Calu3 (cell line): ENCODE data around the gene KRAS. TPM values are rescaled to one million over a fixed set of nuclear protein-coding genes. Genes with fewer than 3 reads are reported as not detected.

ENCODE experiments used
- BruUV-seq: library from RNA; stranded (reverse); fragments of 400-500 nt; replicated peaks from 2 replicates; lab custom pipeline; 2021; lab: Mats Ljungman, UMichigan
- CTCF ChIA-PET: fragments of 300-600 bp; sonication (Branson Sonifier 250); formaldehyde crosslinking; loops from one replicate; lab custom pipeline; 2022; ENCODE audit warnings: antibody characterized with exemption; lab: Charles Lee
- DNase-seq: peaks from one replicate; pipeline ENCODE4 v3.0.0; 2022
- H3K27ac Mint-ChIP-seq: one replicate; pipeline ENCODE4 v1.8.0; 2022; ENCODE audit warnings: mixed read lengths; ENCODE audit not compliant: unreplicated experiment
- H3K27me3 Mint-ChIP-seq: one replicate; pipeline ENCODE4 v1.8.0; 2022; ENCODE audit warnings: mixed read lengths; ENCODE audit not compliant: unreplicated experiment
- H3K36me3 Mint-ChIP-seq: one replicate; pipeline ENCODE4 v1.8.0; 2022; ENCODE audit warnings: mild to moderate bottlenecking, moderate library complexity, mixed read lengths; ENCODE audit not compliant: insufficient read depth, unreplicated experiment
- H3K4me1 Mint-ChIP-seq: one replicate; pipeline ENCODE4 v1.8.0; 2022; ENCODE audit warnings: mild to moderate bottlenecking, low read depth, mixed read lengths; ENCODE audit not compliant: unreplicated experiment
- H3K4me3 Mint-ChIP-seq: one replicate; pipeline ENCODE4 v1.8.0; 2022; ENCODE audit warnings: mild to moderate bottlenecking, low read depth, moderate library complexity, mixed read lengths; ENCODE audit not compliant: unreplicated experiment
- H3K9me3 Mint-ChIP-seq: one replicate; pipeline ENCODE4 v1.8.0; 2022; ENCODE audit warnings: low read depth, mixed read lengths; ENCODE audit not compliant: unreplicated experiment
- CTCF ChIP-seq: fragments of 200-600 bp; IDR thresholded peaks from one replicate; pipeline ENCODE4 v1.8.0; 2022; ENCODE audit warnings: antibody characterized with exemption; ENCODE audit not compliant: unreplicated experiment
- intact Hi-C: fragments of 100-400 bp; cut with micrococcal nuclease; formaldehyde crosslinking; loops from one replicate; pipeline ENCODE4 v1.10.0; 2022; ENCODE audit not compliant: unreplicated experiment
- total RNA-seq: library from RNA; stranded (reverse); gene quantifications from 2 replicates; pipeline ENCODE4 v1.2.3, GENCODE V29; 2022

Gene KRAS
- total RNA-seq, 1 experiment from 2014 or later = 35.2 TPM

GRCh38 chr12:25287610-25288009 is 36.9 kb upstream of the KRAS start:
- H3K36me3 Mint-ChIP-seq = no peaks in the 10 kb centered on the region
- H3K27me3 Mint-ChIP-seq = no peaks in the 10 kb centered on the region
- no peak overlapping the region for H3K27ac Mint-ChIP-seq
- CTCF ChIA-PET = interaction anchor here (0.6 kb wide), 1 partner anchor 676 kb away, joined by 4 read pairs; no protein-coding TSS in a partner anchor
- DNase-seq = no peak
- no peaks in the 10 kb centered on the region for H3K9me3 Mint-ChIP-seq
- no peak overlapping the region for H3K4me3 Mint-ChIP-seq
- no peaks in the 10 kb centered on the region for H3K4me1 Mint-ChIP-seq
- intact Hi-C loops = no loop called here
- no peak for TF ChIP-seq CTCF
- no TSS peak for BruUV-seq

GRCh38 chr12:25286837-25287236 is 36.1 kb upstream of the KRAS start:
- Mint-ChIP-seq H3K27me3 (no peaks in the 10 kb centered on the region), H3K27ac (no peak overlapping the region), H3K4me3 (no peak overlapping the region), H3K4me1 (no peaks in the 10 kb centered on the region), H3K36me3 (no peaks in the 10 kb centered on the region), H3K9me3 (no peaks in the 10 kb centered on the region)
- no peak for DNase-seq
- no TSS peak for BruUV-seq
- intact Hi-C loops = no loop called here
- CTCF ChIA-PET = interaction anchor here (0.6 kb wide), 1 partner anchor 675 kb away, joined by 4 read pairs; no protein-coding TSS in a partner anchor
- no peak for TF ChIP-seq CTCF

- DNase-seq = no peak
- no TSS peak for BruUV-seq
- no peak overlapping the region for H3K4me3 Mint-ChIP-seq
- CTCF ChIA-PET = no interaction called here
- intact Hi-C loops = no loop called here
- TF ChIP-seq CTCF = no peak
- no peak overlapping the region for H3K27ac Mint-ChIP-seq
- H3K27me3 Mint-ChIP-seq = no peaks in the 10 kb centered on the region
- no peaks in the 10 kb centered on the region for H3K9me3 Mint-ChIP-seq
- H3K36me3 Mint-ChIP-seq = no peaks in the 10 kb centered on the region
- H3K4me1 Mint-ChIP-seq = no peaks in the 10 kb centered on the region
Observed at GRCh38 chr12:25284024-25284423, 33.3 kb upstream of the KRAS start.

GRCh38 chr12:25283006-25283405 is 32.3 kb upstream of the KRAS start:
- no TSS peak for BruUV-seq
- TF ChIP-seq CTCF = no peak
- DNase-seq = no peak
- CTCF ChIA-PET = no interaction called here
- no peaks in the 10 kb centered on the region for H3K36me3 Mint-ChIP-seq
- H3K4me3 Mint-ChIP-seq = no peak overlapping the region
- H3K27ac Mint-ChIP-seq = no peak overlapping the region
- no peaks in the 10 kb centered on the region for H3K27me3 Mint-ChIP-seq
- H3K4me1 Mint-ChIP-seq = no peaks in the 10 kb centered on the region
- intact Hi-C loops = no loop called here
- no peaks in the 10 kb centered on the region for H3K9me3 Mint-ChIP-seq
